Glutamatergic neuron (in vitro differentiated cells): Measurements from ENCODE around the gene ELOVL2. TPM values are rescaled to one million over a fixed set of nuclear protein-coding genes. Genes with fewer than 3 reads are reported as not detected.

ENCODE experiments used
- DNase-seq: peaks from one replicate; pipeline ENCODE4 v3.0.0; 2022
- H3K27ac Mint-ChIP-seq: one replicate; pipeline ENCODE4 v1.8.0; 2020; ENCODE audit warnings: mild to moderate bottlenecking, mixed read lengths, inconsistent platforms; ENCODE audit not compliant: unreplicated experiment
- H3K27me3 Mint-ChIP-seq: one replicate; pipeline ENCODE4 v1.8.0; 2020; ENCODE audit warnings: mild to moderate bottlenecking, moderate library complexity, mixed read lengths, inconsistent platforms; ENCODE audit not compliant: unreplicated experiment
- H3K36me3 Mint-ChIP-seq: one replicate; pipeline ENCODE4 v1.8.0; 2020; ENCODE audit warnings: mild to moderate bottlenecking, mixed read lengths, inconsistent platforms; ENCODE audit not compliant: unreplicated experiment
- H3K4me1 Mint-ChIP-seq: one replicate; pipeline ENCODE4 v1.8.0; 2020; ENCODE audit warnings: mild to moderate bottlenecking, low read depth, mixed read lengths, inconsistent platforms; ENCODE audit not compliant: unreplicated experiment
- H3K4me3 Mint-ChIP-seq: one replicate; pipeline ENCODE4 v1.8.0; 2020; ENCODE audit warnings: mild to moderate bottlenecking, mixed read lengths, inconsistent platforms; ENCODE audit not compliant: unreplicated experiment
- H3K9me3 Mint-ChIP-seq: one replicate; pipeline ENCODE4 v1.8.0; 2020; ENCODE audit warnings: mild to moderate bottlenecking, moderate library complexity, mixed read lengths, inconsistent platforms; ENCODE audit not compliant: unreplicated experiment
- CTCF ChIP-seq: fragments of 200-600 bp; sonication (generic); IDR thresholded peaks from one replicate; pipeline ENCODE4 v1.5.0; 2021; ENCODE audit not compliant: partially characterized antibody, unreplicated experiment
- total RNA-seq: library from RNA; stranded (reverse); fragmentation: NEBNext Ultra II Directional; extraction: Animal tissue kit (Norgen Biotek cat#: 25700); gene quantifications from one replicate; pipeline ENCODE4 v1.2.1, GENCODE V29; 2021; ENCODE audit not compliant: unreplicated experiment

Gene ELOVL2
- total RNA-seq, 1 donor from 2014 or later: 10.6 TPM

- Mint-ChIP-seq H3K27ac (no peak overlapping the region), H3K36me3 (peaks cover 6% of the 10 kb centered on the region), H3K27me3 (peaks cover 2% of the 10 kb centered on the region), H3K9me3 (peaks cover 4% of the 10 kb centered on the region), H3K4me3 (no peak overlapping the region), H3K4me1 (peaks cover 24% of the 10 kb centered on the region)
- no peak for TF ChIP-seq CTCF
- no peak for DNase-seq
Measured at GRCh38 chr6:10979603-10980002, 64.5 kb downstream of the ELOVL2 start.

GRCh38 chr6:10977231-10977968, 66.7 kb downstream of the ELOVL2 start:
- H3K27me3 Mint-ChIP-seq: peaks cover 2% of the 10 kb centered on the region
- H3K36me3 Mint-ChIP-seq: peaks cover 6% of the 10 kb centered on the region
- H3K9me3 Mint-ChIP-seq: peaks cover 4% of the 10 kb centered on the region
- H3K27ac Mint-ChIP-seq: no peak overlapping the region
- no peak overlapping the region for H3K4me3 Mint-ChIP-seq
- TF ChIP-seq CTCF: no peak
- DNase-seq: no peak
- peaks cover 24% of the 10 kb centered on the region for H3K4me1 Mint-ChIP-seq

- peaks cover 4% of the 10 kb centered on the region for H3K9me3 Mint-ChIP-seq
- H3K27me3 Mint-ChIP-seq: peaks cover 2% of the 10 kb centered on the region
- no peak for TF ChIP-seq CTCF
- peaks cover 18% of the 10 kb centered on the region for H3K4me1 Mint-ChIP-seq
- peak; percentile 78 for DNase-seq
- peaks cover 6% of the 10 kb centered on the region for H3K36me3 Mint-ChIP-seq
- peak overlapping the region; percentile 68 for H3K27ac Mint-ChIP-seq
- H3K4me3 Mint-ChIP-seq: no peak overlapping the region
Measured at GRCh38 chr6:10976571-10976970, 67.5 kb downstream of the ELOVL2 start.

- Mint-ChIP-seq H3K27ac (no peak overlapping the region), H3K27me3 (no peaks in the 10 kb centered on the region), H3K4me1 (peaks cover 14% of the 10 kb centered on the region), H3K4me3 (no peak overlapping the region), H3K36me3 (peaks cover 9% of the 10 kb centered on the region), H3K9me3 (peaks cover 8% of the 10 kb centered on the region)
- TF ChIP-seq CTCF: no peak
- DNase-seq: no peak
Measured at GRCh38 chr6:10972196-10972595, 71.9 kb downstream of the ELOVL2 start.

GRCh38 chr6:10970731-10971130, 73.4 kb downstream of the ELOVL2 start:
- Mint-ChIP-seq H3K36me3 (peaks cover 18% of the 10 kb centered on the region), H3K27ac (no peak overlapping the region), H3K4me1 (peaks cover 3% of the 10 kb centered on the region), H3K4me3 (no peak overlapping the region), H3K9me3 (peaks cover 4% of the 10 kb centered on the region), H3K27me3 (no peaks in the 10 kb centered on the region)
- DNase-seq: no peak
- TF ChIP-seq CTCF: no peak
